Measurements from ENCODE around the gene RABGGTA. TPM values are rescaled to one million over a fixed set of nuclear protein-coding genes. Genes with fewer than 3 reads are reported as not detected.
A peak's percentile ranks its signal among the peaks of the same experiment; 100 is the strongest.

Gene RABGGTA
- total and polyA plus RNA-seq, 10 of the 15 experiments (the other 5 are each of a cell fraction or from before 2014, with no cell fraction given), result 19.1 to 75.6 (median 46.9) TPM

DNA sequence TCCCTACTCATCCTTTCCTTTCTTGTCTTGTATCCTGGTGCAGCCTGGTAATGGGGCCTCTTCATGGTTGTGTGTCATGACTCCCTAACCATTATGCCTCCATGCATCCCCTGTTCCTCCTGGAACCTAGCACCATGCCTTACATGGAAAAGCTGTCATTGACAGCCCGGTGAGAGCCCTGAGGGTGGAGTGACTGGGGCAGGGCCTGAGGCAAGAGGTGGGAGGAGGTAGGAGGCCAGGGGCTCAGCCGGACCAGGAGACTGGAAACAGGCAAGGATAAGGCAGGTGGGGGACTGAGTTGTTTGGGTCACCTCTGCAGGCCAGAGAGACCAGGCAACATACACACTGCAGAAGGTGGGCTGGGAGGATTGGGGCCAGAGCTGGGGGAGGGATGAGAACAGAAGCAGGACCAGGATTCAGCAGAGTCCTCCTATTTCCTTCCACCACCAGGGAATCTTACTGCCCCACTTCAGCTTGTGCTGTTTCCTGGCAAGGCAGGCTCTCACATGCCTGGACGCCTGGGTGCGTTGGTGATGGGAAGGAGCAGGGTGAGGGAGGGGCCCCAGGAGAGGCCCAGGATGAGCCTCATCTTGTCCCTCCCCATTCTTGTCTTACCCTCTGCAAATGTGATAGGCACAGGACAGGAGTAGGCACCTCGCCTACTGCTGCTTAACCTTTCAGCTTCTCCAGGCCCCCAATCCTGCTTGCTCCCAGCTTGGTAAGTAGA, 38.3 kb upstream of the RABGGTA start, which contains the start of gene LTB4R2:
TSS of gene LTB4R2 (plus strand) at position 603 of the 727 bp plus-strand sequence. CDS start 525 bp downstream, outside the sequence.
- ChIA-PET SMC1A (ENCODE audit: uncharacterized antibody, unreplicated experiment) (interaction anchor here (0.9 to 4.9 kb wide), 10 partner anchors 12 to 252 kb away, joined by 3 to 33 read pairs (median 3); partner anchors contain the start of gene TINF2), RAD21 (ENCODE audit: unreplicated experiment) (interaction anchor here (0.8 to 4.0 kb wide), 7 partner anchors 13 to 163 kb away, joined by 3 to 27 read pairs (median 9); partner anchors contain the start of genes PSME2 and TINF2), CTCF (interaction anchor here (0.6 to 7.9 kb wide), 14 partner anchors 9 to 217 kb away, joined by 3 to 149 read pairs (median 6); partner anchors contain the start of genes ADCY4, CHMP4A, DCAF11 and DHRS1), POLR2A (interaction anchor here (0.6 to 1.4 kb wide), 4 partner anchors 30 to 121 kb away, joined by 3 to 4 read pairs (median 3); partner anchors contain the start of genes CHMP4A and RIPK3)
- no peaks in the 10 kb centered on the region for H3K9me3 ChIP-seq (replicated peaks; ENCODE audit: control insufficient read depth, insufficient read depth, low read length)
- intact Hi-C loops (cut with micrococcal nuclease; ENCODE audit: unreplicated experiment), result no loop called here
- no TSS peak for BruUV-seq (replicated peaks)
- no peak for ATAC-seq
- H2AFZ ChIP-seq (ENCODE audit: control insufficient read depth, low read depth, low read length), result peak within 1 kb of the TSS; percentile 48
- 76% methylated on average over 5 of the region's 5 CpGs for WGBS (ENCODE audit: insufficient coverage, insufficient replicate concordance, low lambda C conversion rate, missing lambda C conversion rate)
- H3K4me1 ChIP-seq (ENCODE audit: control insufficient read depth, insufficient read depth, low read length), result peaks cover 37% of the 10 kb centered on the region
- peak within 1 kb of the TSS; percentile 76 for H3K4me2 ChIP-seq (ENCODE audit: control insufficient read depth, insufficient read depth)
- no peak for TF ChIP-seq BMI1 (IDR thresholded peaks at IDR 0.05; ENCODE audit: borderline replicate concordance)
- TF ChIP-seq POLR2A (IDR thresholded peaks at IDR 0.05; ENCODE audit: low read depth, low read length), result 0 out of 2 replicates have a peak, but pooled peaks have one; percentile 13
- TF ChIP-seq FOXM1 (IDR thresholded peaks at IDR 0.05; ENCODE audit: low read depth, low read length), result no peak
- no peak for TF ChIP-seq SPI1 (IDR thresholded peaks at IDR 0.05; ENCODE audit: borderline replicate concordance, insufficient read depth, low read depth, low read length)
- no peak for TF ChIP-seq POLR2AphosphoS2 (IDR thresholded peaks at IDR 0.05; ENCODE audit: low read depth, low read length)
- no peak for TF ChIP-seq NFIC (IDR thresholded peaks at IDR 0.05; ENCODE audit: low read depth, low read length)
- no peak for TF ChIP-seq MTA3 (IDR thresholded peaks at IDR 0.05; ENCODE audit: borderline replicate concordance, low read length)
- H3K4me3 ChIP-seq, result peak within 1 kb of the TSS; percentile 47; the same call in 1 of the 2 replicates
- H3K9ac ChIP-seq (ENCODE audit: control insufficient read depth, insufficient read depth, low read length), result no peak within 1 kb of the TSS; the same call in 1 of the 2 replicates
- H3K79me2 ChIP-seq (ENCODE audit: control insufficient read depth, insufficient read depth, low read length), result no peaks in the 10 kb centered on the region
- peaks cover 6 to 12% of the 10 kb centered on the region in 2 experiments; a peak in 3 of 4 replicates for H3K36me3 ChIP-seq (ENCODE audit: control insufficient read depth in 2 of 2, insufficient read depth in 2 of 2, low read length in 1 of 2)
- no peaks in the 10 kb centered on the region for H4K20me1 ChIP-seq (ENCODE audit: control insufficient read depth, insufficient read depth)
- 0 out of 2 replicates have a peak within 1 kb of the TSS, but pooled peaks have one; percentile 45 for H3K27ac ChIP-seq (ENCODE audit: control insufficient read depth, insufficient read depth)
- in situ Hi-C loops (cut with MboI), result no loop called here
- FAIRE-seq, result no peak
- no peaks in the 10 kb centered on the region for H3K27me3 ChIP-seq (replicated peaks in 1 of 2; ENCODE audit: control insufficient read depth in 2 of 2, insufficient read depth in 2 of 2, low read length in 1 of 2)
- no peak for DNase-seq (ENCODE audit: low read depth, low spot score)

Measured in GM12878 (cell line).